ENCODE results near the gene ENHO.

- TF ChIP-seq CTCF (IDR thresholded peaks at IDR 0.05; ENCODE audit: insufficient read depth, low read length, poor library complexity, severe bottlenecking) (no peak), EZH2phosphoT487 (conservative IDR thresholded peaks at IDR 0.05; ENCODE audit: low read length) (no peak)
Observed at GRCh38 chr9:34555500-34555899, 32.7 kb upstream of the ENHO start.

Measured in SU-DHL-6 (cell line).